Neural progenitor cell (in vitro differentiated cells): ENCODE measurements around the gene CD83.

Experiments used
- EZH2 ChIP-seq: fragments of 200-600 bp; sonication (generic); IDR thresholded peaks from 2 replicates; pipeline ENCODE4 v1.6.1; 2017; ENCODE audit warnings: antibody characterized with exemption, mild to moderate bottlenecking, moderate library complexity
- EZH2phosphoT487 ChIP-seq: fragments of 200-600 bp; sonication (generic); IDR thresholded peaks from 2 replicates; pipeline ENCODE4 v1.6.1; 2017; ENCODE audit warnings: antibody characterized with exemption
- TF ChIP-seq, protein P1 (sequence below): fragments of 200-600 bp; sonication (generic); IDR thresholded peaks from 2 replicates; pipeline ENCODE4 v1.5.1; 2017; ENCODE audit warnings: antibody characterized with exemption, mild to moderate bottlenecking

DNA sequence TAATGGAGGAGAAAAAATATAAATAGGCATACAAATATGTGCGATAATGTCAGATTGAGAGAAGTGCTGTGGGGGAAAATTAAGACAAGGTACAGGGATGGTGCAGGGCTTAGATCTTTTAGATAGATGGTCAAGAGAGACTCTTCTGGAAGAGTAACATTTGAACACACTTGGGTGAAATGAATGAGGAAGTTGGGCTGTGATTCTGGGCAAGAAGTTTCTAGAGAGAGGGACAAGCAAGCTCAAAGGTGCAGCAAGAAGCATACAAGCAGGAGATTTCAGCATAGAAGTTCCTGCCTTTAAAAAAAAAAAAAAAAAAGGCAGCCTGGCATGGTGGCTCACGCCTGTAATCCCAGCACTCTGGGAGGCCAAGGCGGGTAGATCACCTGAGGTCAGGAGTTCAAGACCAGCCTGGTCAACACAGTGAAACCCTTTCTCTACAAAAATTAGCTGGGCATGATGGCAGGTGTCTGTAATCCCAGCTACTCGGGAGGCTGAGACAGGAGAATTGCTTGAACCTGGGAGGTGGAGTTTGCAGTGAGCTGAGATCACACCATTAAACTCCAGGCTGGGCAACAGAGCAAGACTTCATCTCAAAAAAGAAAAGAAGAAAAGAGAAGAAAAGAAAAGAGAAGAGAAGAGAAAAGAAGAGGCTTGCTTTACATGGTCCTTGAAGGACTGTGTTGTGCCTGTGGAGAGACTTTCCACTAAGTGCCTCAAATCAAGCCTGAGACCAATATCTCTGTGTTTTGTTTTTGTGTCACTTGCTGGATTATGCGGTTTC is 9.7 kb upstream of the CD83 start:
- TF ChIP-seq, protein P1, sequence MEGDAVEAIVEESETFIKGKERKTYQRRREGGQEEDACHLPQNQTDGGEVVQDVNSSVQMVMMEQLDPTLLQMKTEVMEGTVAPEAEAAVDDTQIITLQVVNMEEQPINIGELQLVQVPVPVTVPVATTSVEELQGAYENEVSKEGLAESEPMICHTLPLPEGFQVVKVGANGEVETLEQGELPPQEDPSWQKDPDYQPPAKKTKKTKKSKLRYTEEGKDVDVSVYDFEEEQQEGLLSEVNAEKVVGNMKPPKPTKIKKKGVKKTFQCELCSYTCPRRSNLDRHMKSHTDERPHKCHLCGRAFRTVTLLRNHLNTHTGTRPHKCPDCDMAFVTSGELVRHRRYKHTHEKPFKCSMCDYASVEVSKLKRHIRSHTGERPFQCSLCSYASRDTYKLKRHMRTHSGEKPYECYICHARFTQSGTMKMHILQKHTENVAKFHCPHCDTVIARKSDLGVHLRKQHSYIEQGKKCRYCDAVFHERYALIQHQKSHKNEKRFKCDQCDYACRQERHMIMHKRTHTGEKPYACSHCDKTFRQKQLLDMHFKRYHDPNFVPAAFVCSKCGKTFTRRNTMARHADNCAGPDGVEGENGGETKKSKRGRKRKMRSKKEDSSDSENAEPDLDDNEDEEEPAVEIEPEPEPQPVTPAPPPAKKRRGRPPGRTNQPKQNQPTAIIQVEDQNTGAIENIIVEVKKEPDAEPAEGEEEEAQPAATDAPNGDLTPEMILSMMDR, result no peak
- no peak for TF ChIP-seq EZH2
- TF ChIP-seq EZH2phosphoT487, result no peak
